Measurements from ENCODE around the gene DNAJB6. TPM values are rescaled to one million over a fixed set of nuclear protein-coding genes. Genes with fewer than 3 reads are reported as not detected.

DNAJB6 gene
- total RNA-seq, 1 experiment from 2014 or later = 288 TPM

DNA sequence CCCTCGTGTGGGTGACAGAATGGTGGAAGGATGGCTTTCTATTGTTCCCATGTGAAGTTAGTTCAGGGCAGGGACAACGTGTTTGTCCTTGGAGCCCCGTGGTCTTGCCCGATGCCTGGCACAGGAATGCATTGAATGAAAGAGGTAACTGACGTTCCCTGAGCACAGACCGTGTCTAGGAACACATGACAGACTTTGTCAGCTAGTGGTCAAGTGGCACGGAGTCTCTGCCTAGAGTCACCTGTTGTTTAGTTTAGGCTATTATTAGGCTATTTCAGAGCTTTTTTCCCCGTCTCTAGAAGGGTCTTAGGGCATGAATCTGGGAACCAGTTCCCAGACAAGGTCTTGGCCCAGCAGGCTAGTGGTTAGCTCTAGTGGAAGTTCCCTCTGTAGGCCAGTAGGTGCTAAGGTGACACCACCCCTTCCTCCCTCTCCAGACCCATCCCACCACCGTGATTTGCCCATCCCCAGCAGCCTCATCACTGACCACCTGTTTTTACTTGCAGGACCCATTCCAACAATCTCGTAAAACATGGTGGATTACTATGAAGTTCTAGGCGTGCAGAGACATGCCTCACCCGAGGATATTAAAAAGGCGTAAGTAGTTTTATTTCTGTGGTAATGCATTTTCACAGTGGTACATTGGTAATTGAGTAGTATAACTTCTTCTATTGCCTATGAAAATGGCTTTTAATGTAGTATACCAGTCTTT lies 21.4 kb downstream of the DNAJB6 start (continued):
- TF ChIP-seq, protein P1, sequence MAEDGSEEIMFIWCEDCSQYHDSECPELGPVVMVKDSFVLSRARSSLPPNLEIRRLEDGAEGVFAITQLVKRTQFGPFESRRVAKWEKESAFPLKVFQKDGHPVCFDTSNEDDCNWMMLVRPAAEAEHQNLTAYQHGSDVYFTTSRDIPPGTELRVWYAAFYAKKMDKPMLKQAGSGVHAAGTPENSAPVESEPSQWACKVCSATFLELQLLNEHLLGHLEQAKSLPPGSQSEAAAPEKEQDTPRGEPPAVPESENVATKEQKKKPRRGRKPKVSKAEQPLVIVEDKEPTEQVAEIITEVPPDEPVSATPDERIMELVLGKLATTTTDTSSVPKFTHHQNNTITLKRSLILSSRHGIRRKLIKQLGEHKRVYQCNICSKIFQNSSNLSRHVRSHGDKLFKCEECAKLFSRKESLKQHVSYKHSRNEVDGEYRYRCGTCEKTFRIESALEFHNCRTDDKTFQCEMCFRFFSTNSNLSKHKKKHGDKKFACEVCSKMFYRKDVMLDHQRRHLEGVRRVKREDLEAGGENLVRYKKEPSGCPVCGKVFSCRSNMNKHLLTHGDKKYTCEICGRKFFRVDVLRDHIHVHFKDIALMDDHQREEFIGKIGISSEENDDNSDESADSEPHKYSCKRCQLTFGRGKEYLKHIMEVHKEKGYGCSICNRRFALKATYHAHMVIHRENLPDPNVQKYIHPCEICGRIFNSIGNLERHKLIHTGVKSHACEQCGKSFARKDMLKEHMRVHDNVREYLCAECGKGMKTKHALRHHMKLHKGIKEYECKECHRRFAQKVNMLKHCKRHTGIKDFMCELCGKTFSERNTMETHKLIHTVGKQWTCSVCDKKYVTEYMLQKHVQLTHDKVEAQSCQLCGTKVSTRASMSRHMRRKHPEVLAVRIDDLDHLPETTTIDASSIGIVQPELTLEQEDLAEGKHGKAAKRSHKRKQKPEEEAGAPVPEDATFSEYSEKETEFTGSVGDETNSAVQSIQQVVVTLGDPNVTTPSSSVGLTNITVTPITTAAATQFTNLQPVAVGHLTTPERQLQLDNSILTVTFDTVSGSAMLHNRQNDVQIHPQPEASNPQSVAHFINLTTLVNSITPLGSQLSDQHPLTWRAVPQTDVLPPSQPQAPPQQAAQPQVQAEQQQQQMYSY (CRISPR knock-in tag; IDR thresholded peaks at IDR 0.05) = no peak
- TF ChIP-seq ZNF138 (CRISPR knock-in tag; conservative IDR thresholded peaks at IDR 0.05) = no peak
- TF ChIP-seq ZNF423 (CRISPR knock-in tag; IDR thresholded peaks at IDR 0.05) = no peak
- no peak for TF ChIP-seq KAT7 (CRISPR knock-in tag; IDR thresholded peaks at IDR 0.05; ENCODE audit: borderline replicate concordance)
- TF ChIP-seq CBFB (CRISPR knock-in tag; IDR thresholded peaks at IDR 0.05; ENCODE audit: low read depth) = no peak
- TF ChIP-seq ZNF263 (CRISPR knock-in tag; IDR thresholded peaks at IDR 0.05; ENCODE audit: low read depth) = no peak
- TF ChIP-seq JAZF1 (CRISPR knock-in tag; IDR thresholded peaks at IDR 0.05) = no peak
- no peak for TF ChIP-seq CREM (CRISPR knock-in tag; IDR thresholded peaks at IDR 0.05)
- TF ChIP-seq ZNF416 (CRISPR knock-in tag; IDR thresholded peaks at IDR 0.05) = no peak
- TF ChIP-seq HMGXB4 (CRISPR knock-in tag; IDR thresholded peaks at IDR 0.05) = no peak
- TF ChIP-seq ZNF121 (CRISPR knock-in tag; IDR thresholded peaks at IDR 0.05) = no peak
- no peak for TF ChIP-seq ZNF396 (CRISPR knock-in tag; IDR thresholded peaks at IDR 0.05; ENCODE audit: borderline replicate concordance)

DNA sequence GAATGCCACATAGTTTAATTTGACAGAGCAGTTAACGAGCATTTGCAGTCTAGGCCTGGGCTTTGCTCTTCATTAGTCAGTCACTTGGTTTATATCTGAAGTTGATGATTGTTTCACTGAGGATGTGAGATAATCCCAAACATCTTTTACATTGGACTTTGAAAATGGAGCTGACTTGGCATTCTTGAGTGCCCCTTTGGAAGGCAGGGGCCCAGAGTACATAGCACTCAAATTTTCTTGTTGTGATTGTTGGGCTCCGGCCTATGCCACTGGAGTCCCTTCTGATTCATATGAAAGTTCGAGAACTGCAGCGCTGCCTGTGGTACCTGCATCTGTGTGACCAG lies 21.9 kb downstream of the DNAJB6 start:
- ATAC-seq = no peak
- CTCF ChIA-PET = interaction anchor here (1.1 to 1.3 kb wide), 2 partner anchors 23 to 30 kb away, joined by 3 to 4 read pairs; no protein-coding TSS in a partner anchor
- TF ChIP-seq E2F4 (CRISPR knock-in tag; IDR thresholded peaks at IDR 0.05; ENCODE audit: borderline replicate concordance, low read depth) = no peak
- no peak for TF ChIP-seq FOXP1 (CRISPR knock-in tag; IDR thresholded peaks at IDR 0.05; ENCODE audit: borderline replicate concordance)
- TF ChIP-seq EMX1 (CRISPR knock-in tag; IDR thresholded peaks at IDR 0.05) = no peak
- TF ChIP-seq ZNF138 (CRISPR knock-in tag; conservative IDR thresholded peaks at IDR 0.05) = no peak
- no peak for TF ChIP-seq FOXP4 (CRISPR knock-in tag; IDR thresholded peaks at IDR 0.05)
- no peak for TF ChIP-seq NR1H2 (CRISPR knock-in tag; IDR thresholded peaks at IDR 0.05)
- no peak for TF ChIP-seq ZBTB21 (CRISPR knock-in tag; IDR thresholded peaks at IDR 0.05; ENCODE audit: borderline replicate concordance)
- TF ChIP-seq, protein P2, sequence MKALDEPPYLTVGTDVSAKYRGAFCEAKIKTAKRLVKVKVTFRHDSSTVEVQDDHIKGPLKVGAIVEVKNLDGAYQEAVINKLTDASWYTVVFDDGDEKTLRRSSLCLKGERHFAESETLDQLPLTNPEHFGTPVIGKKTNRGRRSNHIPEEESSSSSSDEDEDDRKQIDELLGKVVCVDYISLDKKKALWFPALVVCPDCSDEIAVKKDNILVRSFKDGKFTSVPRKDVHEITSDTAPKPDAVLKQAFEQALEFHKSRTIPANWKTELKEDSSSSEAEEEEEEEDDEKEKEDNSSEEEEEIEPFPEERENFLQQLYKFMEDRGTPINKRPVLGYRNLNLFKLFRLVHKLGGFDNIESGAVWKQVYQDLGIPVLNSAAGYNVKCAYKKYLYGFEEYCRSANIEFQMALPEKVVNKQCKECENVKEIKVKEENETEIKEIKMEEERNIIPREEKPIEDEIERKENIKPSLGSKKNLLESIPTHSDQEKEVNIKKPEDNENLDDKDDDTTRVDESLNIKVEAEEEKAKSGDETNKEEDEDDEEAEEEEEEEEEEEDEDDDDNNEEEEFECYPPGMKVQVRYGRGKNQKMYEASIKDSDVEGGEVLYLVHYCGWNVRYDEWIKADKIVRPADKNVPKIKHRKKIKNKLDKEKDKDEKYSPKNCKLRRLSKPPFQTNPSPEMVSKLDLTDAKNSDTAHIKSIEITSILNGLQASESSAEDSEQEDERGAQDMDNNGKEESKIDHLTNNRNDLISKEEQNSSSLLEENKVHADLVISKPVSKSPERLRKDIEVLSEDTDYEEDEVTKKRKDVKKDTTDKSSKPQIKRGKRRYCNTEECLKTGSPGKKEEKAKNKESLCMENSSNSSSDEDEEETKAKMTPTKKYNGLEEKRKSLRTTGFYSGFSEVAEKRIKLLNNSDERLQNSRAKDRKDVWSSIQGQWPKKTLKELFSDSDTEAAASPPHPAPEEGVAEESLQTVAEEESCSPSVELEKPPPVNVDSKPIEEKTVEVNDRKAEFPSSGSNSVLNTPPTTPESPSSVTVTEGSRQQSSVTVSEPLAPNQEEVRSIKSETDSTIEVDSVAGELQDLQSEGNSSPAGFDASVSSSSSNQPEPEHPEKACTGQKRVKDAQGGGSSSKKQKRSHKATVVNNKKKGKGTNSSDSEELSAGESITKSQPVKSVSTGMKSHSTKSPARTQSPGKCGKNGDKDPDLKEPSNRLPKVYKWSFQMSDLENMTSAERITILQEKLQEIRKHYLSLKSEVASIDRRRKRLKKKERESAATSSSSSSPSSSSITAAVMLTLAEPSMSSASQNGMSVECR (CRISPR knock-in tag; IDR thresholded peaks at IDR 0.05; ENCODE audit: borderline replicate concordance) = no peak
- TF ChIP-seq, protein P3, sequence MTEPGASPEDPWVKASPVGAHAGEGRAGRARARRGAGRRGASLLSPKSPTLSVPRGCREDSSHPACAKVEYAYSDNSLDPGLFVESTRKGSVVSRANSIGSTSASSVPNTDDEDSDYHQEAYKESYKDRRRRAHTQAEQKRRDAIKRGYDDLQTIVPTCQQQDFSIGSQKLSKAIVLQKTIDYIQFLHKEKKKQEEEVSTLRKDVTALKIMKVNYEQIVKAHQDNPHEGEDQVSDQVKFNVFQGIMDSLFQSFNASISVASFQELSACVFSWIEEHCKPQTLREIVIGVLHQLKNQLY (CRISPR knock-in tag; IDR thresholded peaks at IDR 0.05) = no peak
- TF ChIP-seq, protein P4, sequence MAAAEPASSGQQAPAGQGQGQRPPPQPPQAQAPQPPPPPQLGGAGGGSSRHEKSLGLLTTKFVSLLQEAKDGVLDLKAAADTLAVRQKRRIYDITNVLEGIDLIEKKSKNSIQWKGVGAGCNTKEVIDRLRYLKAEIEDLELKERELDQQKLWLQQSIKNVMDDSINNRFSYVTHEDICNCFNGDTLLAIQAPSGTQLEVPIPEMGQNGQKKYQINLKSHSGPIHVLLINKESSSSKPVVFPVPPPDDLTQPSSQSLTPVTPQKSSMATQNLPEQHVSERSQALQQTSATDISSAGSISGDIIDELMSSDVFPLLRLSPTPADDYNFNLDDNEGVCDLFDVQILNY (CRISPR knock-in tag; IDR thresholded peaks at IDR 0.05) = no peak
- no peak for TF ChIP-seq TEAD4 (CRISPR knock-in tag; IDR thresholded peaks at IDR 0.05)

More for the DNA sequence above, 21.9 kb downstream of the DNAJB6 start:
- no peak for DNase-seq (ENCODE audit: low spot score)
- Mint-ChIP-seq H3K27ac (peak overlapping the region; percentile 91), H3K4me3 (no peak overlapping the region), H3K36me3 (peaks cover 64% of the 10 kb centered on the region), H3K9me3 (no peaks in the 10 kb centered on the region), H3K4me1 (peaks cover 72% of the 10 kb centered on the region), H3K27me3 (ENCODE audit: low read depth) (no peaks in the 10 kb centered on the region)
- POLR2A ChIA-PET = no interaction called here

Measured in WTC11 (cell line).